Measurements from ENCODE around the gene EFCAB6. TPM values are rescaled to one million over a fixed set of nuclear protein-coding genes. Genes with fewer than 3 reads are reported as not detected.

The EFCAB6 gene
- total and polyA plus RNA-seq, 2 of the 4 experiments (the other 2 are of a cell fraction), result 0.44 to 1.1 TPM

DNA sequence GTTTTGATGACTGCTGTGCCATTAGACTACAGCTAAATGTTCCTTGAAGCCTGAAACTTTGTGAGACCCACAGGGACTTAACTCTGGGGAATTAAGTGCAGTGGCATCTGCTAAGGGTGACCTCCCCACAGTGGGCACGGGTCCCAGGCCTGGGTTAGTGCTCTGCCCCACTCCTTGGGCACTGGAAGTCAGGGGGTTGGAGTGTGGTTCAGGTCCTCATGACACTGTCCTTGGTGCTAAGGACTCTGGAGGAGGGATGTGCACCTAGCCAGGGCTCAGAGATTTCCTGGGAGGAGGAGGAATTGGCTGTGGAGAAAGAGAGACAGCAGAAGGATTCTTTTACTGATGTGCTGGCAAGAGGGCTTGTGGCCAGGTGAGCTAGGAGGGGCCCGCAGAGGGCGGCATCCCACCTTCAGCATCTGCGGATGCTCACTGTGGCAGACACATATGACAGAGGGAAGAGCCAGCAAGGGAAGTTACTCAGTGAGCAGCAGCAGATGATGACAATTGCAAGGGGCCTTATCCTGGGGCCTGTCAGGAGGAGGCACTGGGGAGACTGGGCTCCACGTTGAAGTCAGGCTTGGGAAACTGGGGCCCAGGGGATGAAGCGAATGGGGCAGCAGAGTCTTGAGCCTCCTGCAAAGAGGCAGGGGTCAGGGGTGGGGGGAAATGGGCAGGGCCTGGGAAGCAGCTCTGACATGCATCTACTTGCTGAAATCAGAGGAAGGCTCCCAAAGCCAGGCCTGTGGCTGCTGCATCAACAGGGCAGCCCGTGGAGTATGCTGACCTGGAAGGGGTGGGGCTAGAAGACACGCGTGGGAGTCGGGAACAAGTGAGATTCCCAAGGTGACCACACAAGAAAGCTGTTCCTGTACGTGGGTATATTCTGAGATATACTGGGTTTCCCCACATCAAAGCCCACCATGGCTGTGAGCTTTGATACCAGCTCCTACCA is 256.3 kb downstream of the EFCAB6 start (continued):
- TF ChIP-seq RFX5 (IDR thresholded peaks at IDR 0.05; ENCODE audit: low read depth, low read length), result no peak

DNA sequence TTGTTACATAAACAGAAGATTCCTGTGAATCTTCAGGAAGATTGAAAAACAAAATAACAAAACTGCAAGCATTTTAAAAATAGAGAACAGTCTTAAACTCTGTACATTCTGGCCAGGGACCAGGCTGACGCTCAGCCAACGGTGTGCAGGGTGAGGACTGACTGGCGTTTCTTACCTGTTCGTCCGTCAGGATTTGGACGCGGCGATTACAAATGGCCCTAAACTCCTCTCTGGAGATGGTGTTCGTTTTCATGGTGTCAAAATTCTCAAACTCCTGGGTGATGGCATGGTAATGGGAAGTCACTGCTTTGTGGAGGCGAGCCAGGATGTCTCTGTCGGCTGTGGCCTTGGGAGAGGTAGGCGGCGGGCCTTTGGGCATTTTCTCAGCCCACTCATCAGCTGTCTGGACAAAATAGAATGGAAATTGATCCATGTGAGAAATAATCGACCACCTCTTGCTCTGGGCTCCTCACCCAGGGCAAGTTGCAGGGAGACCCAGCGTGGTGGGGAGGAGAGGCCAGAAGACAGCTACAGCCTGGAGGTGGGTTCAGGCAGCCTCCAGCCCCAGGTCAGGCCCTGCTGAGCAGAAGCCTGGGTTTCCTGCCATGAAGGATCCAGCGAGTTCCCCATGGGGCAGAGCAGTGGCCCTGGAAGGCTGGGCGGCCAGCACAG is 257.3 kb downstream of the EFCAB6 start:
- Histone ChIP-seq H2BK20ac (ENCODE audit: low read depth, low read length) (no peak overlapping the region), H3K18ac (ENCODE audit: low read depth, low read length) (no peak overlapping the region), H4K8ac (ENCODE audit: low read depth in 2 of 2, low read length in 2 of 2) (no peak overlapping the region), H4K5ac (ENCODE audit: low read depth, low read length) (no peak overlapping the region), H3K79me1 (ENCODE audit: low read depth in 1 of 2, low read length in 2 of 2) (no peaks in the 10 kb centered on the region), H3K9ac (ENCODE audit: low read depth, low read length) (no peak overlapping the region), H2AK9ac (replicated peaks; ENCODE audit: low read depth, low read length, poor library complexity) (no peak overlapping the region), H3K56ac (ENCODE audit: extremely low read depth, insufficient read depth, low read length) (no peak overlapping the region), H3K23ac (ENCODE audit: low read depth, low read length) (no peak overlapping the region), H3K9me1 (ENCODE audit: insufficient read depth, low read length) (no peaks in the 10 kb centered on the region), H4K20me1 (ENCODE audit: insufficient read depth, low read length) (no peaks in the 10 kb centered on the region), H3K14ac (replicated peaks; ENCODE audit: low read depth, low read length) (no peak overlapping the region), H3K4me3 (ENCODE audit: insufficient read depth, low read depth, low read length) (no peak overlapping the region), H3K4ac (ENCODE audit: low read depth, low read length) (no peak overlapping the region), H2AFZ (replicated peaks; ENCODE audit: low read length, poor library complexity) (no peak overlapping the region), H2AK5ac (ENCODE audit: low read depth, low read length) (no peak overlapping the region), H3K27me3 (ENCODE audit: control insufficient read depth, insufficient read depth, low read length) (no peaks in the 10 kb centered on the region), H3K36me3 (ENCODE audit: control insufficient read depth, insufficient read depth, low read length) (no peaks in the 10 kb centered on the region), H3K27ac (ENCODE audit: insufficient read depth, low read length) (no peak overlapping the region), H3K4me1 (ENCODE audit: control insufficient read depth, insufficient read depth, low read length) (no peaks in the 10 kb centered on the region), H2BK15ac (ENCODE audit: low read depth, low read length) (no peak overlapping the region), H2BK5ac (ENCODE audit: low read depth, low read length, poor library complexity, severe bottlenecking) (no peak overlapping the region), H3K9me3 (ENCODE audit: control insufficient read depth, insufficient read depth, low read length) (no peaks in the 10 kb centered on the region), H4K91ac (ENCODE audit: insufficient read depth, low read depth, low read length) (no peak overlapping the region), H3K4me2 (ENCODE audit: low read depth, low read length) (no peak overlapping the region), H2BK120ac (ENCODE audit: low read depth, low read length) (no peak overlapping the region)
- no peak for DNase-seq
- CTCF ChIA-PET, result no interaction called here
- no TSS peak for BruUV-seq (replicated peaks)
- POLR2A ChIA-PET (ENCODE audit: unreplicated experiment), result no interaction called here
- no peak for ATAC-seq (ENCODE audit: low read depth)
- WGBS, 2 experiments (ENCODE audit: extremely low coverage in 2 of 2, insufficient read length in 1 of 2), result 95% methylated on average over 4 of the region's 17 CpGs; no CpG with 5 or more reads in 1 of the 2 experiments
- intact Hi-C loops (cut with micrococcal nuclease), result no loop called here
- in situ Hi-C loops (cut with MboI; ENCODE audit: low sequenced_read_pairs), result no loop called here
- dilution Hi-C loops (cut with HindIII; ENCODE audit: low sequenced_read_pairs, unreplicated experiment), result no loop called here
- no peak for TF ChIP-seq MAFK (IDR thresholded peaks at IDR 0.05; ENCODE audit: low read depth, low read length)
- TF ChIP-seq NFE2L2 (IDR thresholded peaks at IDR 0.05; ENCODE audit: low read depth, low read length), result no peak
- TF ChIP-seq FOS (IDR thresholded peaks at IDR 0.05; ENCODE audit: low read depth, low read length), result no peak
- TF ChIP-seq MAZ (IDR thresholded peaks at IDR 0.05; ENCODE audit: borderline replicate concordance, low read depth, low read length), result no peak
- TF ChIP-seq, protein P1, sequence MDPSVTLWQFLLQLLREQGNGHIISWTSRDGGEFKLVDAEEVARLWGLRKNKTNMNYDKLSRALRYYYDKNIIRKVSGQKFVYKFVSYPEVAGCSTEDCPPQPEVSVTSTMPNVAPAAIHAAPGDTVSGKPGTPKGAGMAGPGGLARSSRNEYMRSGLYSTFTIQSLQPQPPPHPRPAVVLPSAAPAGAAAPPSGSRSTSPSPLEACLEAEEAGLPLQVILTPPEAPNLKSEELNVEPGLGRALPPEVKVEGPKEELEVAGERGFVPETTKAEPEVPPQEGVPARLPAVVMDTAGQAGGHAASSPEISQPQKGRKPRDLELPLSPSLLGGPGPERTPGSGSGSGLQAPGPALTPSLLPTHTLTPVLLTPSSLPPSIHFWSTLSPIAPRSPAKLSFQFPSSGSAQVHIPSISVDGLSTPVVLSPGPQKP (IDR thresholded peaks at IDR 0.05; ENCODE audit: borderline replicate concordance, low read depth, low read length), result no peak
- no peak for TF ChIP-seq MXI1 (IDR thresholded peaks at IDR 0.05; ENCODE audit: borderline replicate concordance, low read depth, low read length)
- TF ChIP-seq, protein P2, sequence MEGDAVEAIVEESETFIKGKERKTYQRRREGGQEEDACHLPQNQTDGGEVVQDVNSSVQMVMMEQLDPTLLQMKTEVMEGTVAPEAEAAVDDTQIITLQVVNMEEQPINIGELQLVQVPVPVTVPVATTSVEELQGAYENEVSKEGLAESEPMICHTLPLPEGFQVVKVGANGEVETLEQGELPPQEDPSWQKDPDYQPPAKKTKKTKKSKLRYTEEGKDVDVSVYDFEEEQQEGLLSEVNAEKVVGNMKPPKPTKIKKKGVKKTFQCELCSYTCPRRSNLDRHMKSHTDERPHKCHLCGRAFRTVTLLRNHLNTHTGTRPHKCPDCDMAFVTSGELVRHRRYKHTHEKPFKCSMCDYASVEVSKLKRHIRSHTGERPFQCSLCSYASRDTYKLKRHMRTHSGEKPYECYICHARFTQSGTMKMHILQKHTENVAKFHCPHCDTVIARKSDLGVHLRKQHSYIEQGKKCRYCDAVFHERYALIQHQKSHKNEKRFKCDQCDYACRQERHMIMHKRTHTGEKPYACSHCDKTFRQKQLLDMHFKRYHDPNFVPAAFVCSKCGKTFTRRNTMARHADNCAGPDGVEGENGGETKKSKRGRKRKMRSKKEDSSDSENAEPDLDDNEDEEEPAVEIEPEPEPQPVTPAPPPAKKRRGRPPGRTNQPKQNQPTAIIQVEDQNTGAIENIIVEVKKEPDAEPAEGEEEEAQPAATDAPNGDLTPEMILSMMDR (conservative IDR thresholded peaks at IDR 0.05; ENCODE audit: low read depth, low read length), result no peak
- TF ChIP-seq POLR2A (IDR thresholded peaks at IDR 0.05; ENCODE audit: low read depth, low read length), result no peak
- TF ChIP-seq RAD21 (IDR thresholded peaks at IDR 0.05; ENCODE audit: low read length), result no peak
- TF ChIP-seq BHLHE40 (IDR thresholded peaks at IDR 0.05; ENCODE audit: low read depth, low read length), result no peak
